Measurements from ENCODE around the gene ALDH16A1. TPM values are rescaled to one million over a fixed set of nuclear protein-coding genes. Genes with fewer than 3 reads are reported as not detected.

The ALDH16A1 gene
- total and polyA plus RNA-seq, 10 of the 15 experiments (the other 5 are each of a cell fraction or from before 2014, with no cell fraction given): 1.7 to 49.3 (median 18.1) TPM

DNA sequence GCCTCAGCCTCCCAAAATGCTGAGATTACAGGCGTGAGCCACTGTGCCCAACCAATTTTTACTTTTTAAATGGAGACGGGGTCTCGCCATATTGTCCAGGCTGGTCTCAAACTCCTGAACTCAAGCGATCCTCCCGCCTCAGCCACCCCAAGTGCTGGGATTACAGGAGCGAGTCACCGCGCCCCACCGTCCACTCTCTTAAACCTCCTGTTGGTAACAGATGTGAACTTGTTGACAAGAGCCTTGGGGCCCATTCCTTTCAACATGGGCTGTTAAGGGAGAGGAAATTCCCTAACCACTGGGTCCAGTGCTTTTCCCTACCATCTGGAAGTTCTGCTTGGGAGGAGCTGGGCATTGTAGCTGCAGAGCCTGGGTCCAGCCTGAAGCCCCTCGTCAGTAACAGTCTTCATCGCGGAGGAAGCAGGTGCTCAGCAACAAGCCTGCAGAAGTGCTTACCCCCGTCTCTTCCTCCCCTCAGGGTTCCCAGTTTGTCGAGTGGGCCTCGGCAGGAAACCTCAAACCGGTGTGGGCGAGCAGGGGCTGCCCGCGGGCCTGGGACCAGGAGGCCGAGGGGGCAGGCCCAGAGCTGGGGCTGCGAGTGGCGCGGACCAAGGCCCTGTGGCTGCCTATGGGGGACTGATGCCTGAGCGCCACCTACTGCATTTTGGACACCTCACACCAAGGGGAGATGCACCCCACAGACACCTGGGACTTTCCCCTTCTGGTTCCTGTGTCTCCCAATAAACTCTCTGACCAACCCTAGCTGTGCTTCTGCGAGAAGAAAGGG, 17.0 kb downstream of the ALDH16A1 start:
- peaks cover 2% of the 10 kb centered on the region in 2 experiments; a peak in 2 of 4 replicates for H3K36me3 ChIP-seq (ENCODE audit: control insufficient read depth in 2 of 2, insufficient read depth in 2 of 2, low read length in 1 of 2)
- peaks cover 42% of the 10 kb centered on the region for H3K4me1 ChIP-seq (ENCODE audit: control insufficient read depth, insufficient read depth, low read length)
- peak; percentile 91 for FAIRE-seq
- peak; percentile 84 for DNase-seq (ENCODE audit: low read depth, low spot score)
- peak overlapping the region; percentile 32 for H3K4me2 ChIP-seq (ENCODE audit: control insufficient read depth, insufficient read depth)
- 17% methylated on average over 25 of the region's 25 CpGs for WGBS (ENCODE audit: insufficient coverage, insufficient replicate concordance, low lambda C conversion rate, missing lambda C conversion rate)
- H3K27me3 ChIP-seq (replicated peaks in 1 of 2; ENCODE audit: control insufficient read depth in 2 of 2, insufficient read depth in 2 of 2, low read length in 1 of 2): no peaks in the 10 kb centered on the region
- intact Hi-C loops (cut with micrococcal nuclease; ENCODE audit: unreplicated experiment): loop anchor here (1.0 to 5.0 kb wide), 5 partner anchors 19 to 244 kb away; partner anchors contain the start of gene PIH1D1
- H3K4me3 ChIP-seq: 0 out of 2 replicates have a peak overlapping the region, but pooled peaks have one; percentile 3
- peak; percentile 86 for ATAC-seq
- peak overlapping the region; percentile 82 for H3K27ac ChIP-seq (ENCODE audit: control insufficient read depth, insufficient read depth)
- no peak overlapping the region for H3K9ac ChIP-seq (ENCODE audit: control insufficient read depth, insufficient read depth, low read length)
- ChIA-PET SMC1A (ENCODE audit: uncharacterized antibody, unreplicated experiment) (interaction anchor here (0.9 to 3.2 kb wide), 14 partner anchors 15 to 243 kb away, joined by 3 to 53 read pairs (median 4); partner anchors contain the start of genes ALDH16A1 and PIH1D1), CTCF (interaction anchor here (0.6 to 5.9 kb wide), 33 partner anchors 9 to 244 kb away, joined by 3 to 68 read pairs (median 5); partner anchors contain the start of genes ALDH16A1, PIH1D1 and RPL13A), RAD21 (ENCODE audit: unreplicated experiment) (interaction anchor here (0.6 to 6.0 kb wide), 24 partner anchors 15 to 372 kb away, joined by 3 to 90 read pairs (median 4); partner anchors contain the start of genes ALDH16A1, CD37, NOSIP and PIH1D1), POLR2A (interaction anchor here (0.6 to 6.2 kb wide), 14 partner anchors 11 to 120 kb away, joined by 3 to 81 read pairs (median 5); partner anchors contain the start of genes ALDH16A1, PIH1D1 and RPL13A)
- no TSS peak for BruUV-seq (replicated peaks)
- no peaks in the 10 kb centered on the region for H4K20me1 ChIP-seq (ENCODE audit: control insufficient read depth, insufficient read depth)
- in situ Hi-C loops (cut with MboI): no loop called here
- H2AFZ ChIP-seq (ENCODE audit: control insufficient read depth, low read depth, low read length): peak overlapping the region; percentile 81
- no peaks in the 10 kb centered on the region for H3K9me3 ChIP-seq (replicated peaks; ENCODE audit: control insufficient read depth, insufficient read depth, low read length)
- H3K79me2 ChIP-seq (ENCODE audit: control insufficient read depth, insufficient read depth, low read length): no peaks in the 10 kb centered on the region
- TF ChIP-seq ZNF622 (IDR thresholded peaks at IDR 0.05) (no peak), CBX3 (IDR thresholded peaks at IDR 0.05; ENCODE audit: borderline replicate concordance, low read depth) (no peak), RAD21 (IDR thresholded peaks at IDR 0.05; ENCODE audit: insufficient read depth, low read depth, low read length) (peak; percentile 87), TCF7 (IDR thresholded peaks at IDR 0.05; ENCODE audit: borderline replicate concordance) (no peak), POLR2A (IDR thresholded peaks at IDR 0.05; ENCODE audit: low read depth, low read length) (peak; percentile 36; the same call in 1 of the 2 replicates), ASH2L (IDR thresholded peaks at IDR 0.05; ENCODE audit: borderline replicate concordance, low read depth) (no peak), CEBPB (IDR thresholded peaks at IDR 0.05; ENCODE audit: borderline replicate concordance in 1 of 2, low read depth in 2 of 2, low read length in 2 of 2) (no peak), HDAC6 (IDR thresholded peaks at IDR 0.05; ENCODE audit: unreplicated experiment) (no peak), CHD4 (IDR thresholded peaks at IDR 0.05) (no peak), CBX5 (IDR thresholded peaks at IDR 0.05; ENCODE audit: low read depth) (no peak), YY1 (IDR thresholded peaks at IDR 0.05; ENCODE audit: low read depth, low read length) (peak; percentile 77), RCOR1 (conservative IDR thresholded peaks at IDR 0.05; ENCODE audit: low read depth, low read length) (0 out of 2 replicates have a peak, but pooled peaks have one; percentile 74)
- TF ChIP-seq, protein P1, sequence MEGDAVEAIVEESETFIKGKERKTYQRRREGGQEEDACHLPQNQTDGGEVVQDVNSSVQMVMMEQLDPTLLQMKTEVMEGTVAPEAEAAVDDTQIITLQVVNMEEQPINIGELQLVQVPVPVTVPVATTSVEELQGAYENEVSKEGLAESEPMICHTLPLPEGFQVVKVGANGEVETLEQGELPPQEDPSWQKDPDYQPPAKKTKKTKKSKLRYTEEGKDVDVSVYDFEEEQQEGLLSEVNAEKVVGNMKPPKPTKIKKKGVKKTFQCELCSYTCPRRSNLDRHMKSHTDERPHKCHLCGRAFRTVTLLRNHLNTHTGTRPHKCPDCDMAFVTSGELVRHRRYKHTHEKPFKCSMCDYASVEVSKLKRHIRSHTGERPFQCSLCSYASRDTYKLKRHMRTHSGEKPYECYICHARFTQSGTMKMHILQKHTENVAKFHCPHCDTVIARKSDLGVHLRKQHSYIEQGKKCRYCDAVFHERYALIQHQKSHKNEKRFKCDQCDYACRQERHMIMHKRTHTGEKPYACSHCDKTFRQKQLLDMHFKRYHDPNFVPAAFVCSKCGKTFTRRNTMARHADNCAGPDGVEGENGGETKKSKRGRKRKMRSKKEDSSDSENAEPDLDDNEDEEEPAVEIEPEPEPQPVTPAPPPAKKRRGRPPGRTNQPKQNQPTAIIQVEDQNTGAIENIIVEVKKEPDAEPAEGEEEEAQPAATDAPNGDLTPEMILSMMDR (IDR thresholded peaks at IDR 0.05 in 2 of 3, conservative IDR thresholded peaks at IDR 0.05 in 1 of 3; ENCODE audit: control insufficient read depth in 2 of 3, extremely low read depth in 1 of 3, insufficient read depth in 1 of 3, low read depth in 3 of 3, low read length in 3 of 3): peak; percentile 88 to 98 (median 89); a peak in 5 of 6 replicates
- TF ChIP-seq, protein P2, sequence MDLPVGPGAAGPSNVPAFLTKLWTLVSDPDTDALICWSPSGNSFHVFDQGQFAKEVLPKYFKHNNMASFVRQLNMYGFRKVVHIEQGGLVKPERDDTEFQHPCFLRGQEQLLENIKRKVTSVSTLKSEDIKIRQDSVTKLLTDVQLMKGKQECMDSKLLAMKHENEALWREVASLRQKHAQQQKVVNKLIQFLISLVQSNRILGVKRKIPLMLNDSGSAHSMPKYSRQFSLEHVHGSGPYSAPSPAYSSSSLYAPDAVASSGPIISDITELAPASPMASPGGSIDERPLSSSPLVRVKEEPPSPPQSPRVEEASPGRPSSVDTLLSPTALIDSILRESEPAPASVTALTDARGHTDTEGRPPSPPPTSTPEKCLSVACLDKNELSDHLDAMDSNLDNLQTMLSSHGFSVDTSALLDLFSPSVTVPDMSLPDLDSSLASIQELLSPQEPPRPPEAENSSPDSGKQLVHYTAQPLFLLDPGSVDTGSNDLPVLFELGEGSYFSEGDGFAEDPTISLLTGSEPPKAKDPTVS (IDR thresholded peaks at IDR 0.05; ENCODE audit: low read depth, low read length): no peak
- TF ChIP-seq, protein P3, sequence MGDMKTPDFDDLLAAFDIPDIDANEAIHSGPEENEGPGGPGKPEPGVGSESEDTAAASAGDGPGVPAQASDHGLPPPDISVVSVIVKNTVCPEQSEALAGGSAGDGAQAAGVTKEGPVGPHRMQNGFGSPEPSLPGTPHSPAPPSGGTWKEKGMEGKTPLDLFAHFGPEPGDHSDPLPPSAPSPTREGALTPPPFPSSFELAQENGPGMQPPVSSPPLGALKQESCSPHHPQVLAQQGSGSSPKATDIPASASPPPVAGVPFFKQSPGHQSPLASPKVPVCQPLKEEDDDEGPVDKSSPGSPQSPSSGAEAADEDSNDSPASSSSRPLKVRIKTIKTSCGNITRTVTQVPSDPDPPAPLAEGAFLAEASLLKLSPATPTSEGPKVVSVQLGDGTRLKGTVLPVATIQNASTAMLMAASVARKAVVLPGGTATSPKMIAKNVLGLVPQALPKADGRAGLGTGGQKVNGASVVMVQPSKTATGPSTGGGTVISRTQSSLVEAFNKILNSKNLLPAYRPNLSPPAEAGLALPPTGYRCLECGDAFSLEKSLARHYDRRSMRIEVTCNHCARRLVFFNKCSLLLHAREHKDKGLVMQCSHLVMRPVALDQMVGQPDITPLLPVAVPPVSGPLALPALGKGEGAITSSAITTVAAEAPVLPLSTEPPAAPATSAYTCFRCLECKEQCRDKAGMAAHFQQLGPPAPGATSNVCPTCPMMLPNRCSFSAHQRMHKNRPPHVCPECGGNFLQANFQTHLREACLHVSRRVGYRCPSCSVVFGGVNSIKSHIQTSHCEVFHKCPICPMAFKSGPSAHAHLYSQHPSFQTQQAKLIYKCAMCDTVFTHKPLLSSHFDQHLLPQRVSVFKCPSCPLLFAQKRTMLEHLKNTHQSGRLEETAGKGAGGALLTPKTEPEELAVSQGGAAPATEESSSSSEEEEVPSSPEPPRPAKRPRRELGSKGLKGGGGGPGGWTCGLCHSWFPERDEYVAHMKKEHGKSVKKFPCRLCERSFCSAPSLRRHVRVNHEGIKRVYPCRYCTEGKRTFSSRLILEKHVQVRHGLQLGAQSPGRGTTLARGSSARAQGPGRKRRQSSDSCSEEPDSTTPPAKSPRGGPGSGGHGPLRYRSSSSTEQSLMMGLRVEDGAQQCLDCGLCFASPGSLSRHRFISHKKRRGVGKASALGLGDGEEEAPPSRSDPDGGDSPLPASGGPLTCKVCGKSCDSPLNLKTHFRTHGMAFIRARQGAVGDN (IDR thresholded peaks at IDR 0.05): peak; percentile 64

Measured in GM12878 (cell line).